Nephron (organoid): ENCODE results near the gene SERPINA3.

Experiments used
- H3K27ac Mint-ChIP-seq, 3 experiments: 2 replicates each; pipeline ENCODE4 v1.8.0; 2020; ENCODE audit warnings: mixed read lengths in 3 of 3, mild to moderate bottlenecking in 2 of 3, moderate library complexity in 1 of 3
- H3K27me3 Mint-ChIP-seq: 2 replicates; pipeline ENCODE4 v1.8.0; 2021; ENCODE audit warnings: low read depth, mild to moderate bottlenecking, moderate library complexity, mixed read lengths
- H3K36me3 Mint-ChIP-seq: 2 replicates; pipeline ENCODE4 v1.8.0; 2020; ENCODE audit warnings: low read depth, mixed read lengths
- H3K4me1 Mint-ChIP-seq: 2 replicates; pipeline ENCODE4 v1.8.0; 2020; ENCODE audit warnings: mixed read lengths
- H3K4me3 Mint-ChIP-seq, 3 experiments: 2 replicates each; pipeline ENCODE4 v1.8.0; 2020; ENCODE audit warnings: mild to moderate bottlenecking in 3 of 3, mixed read lengths in 3 of 3, moderate library complexity in 2 of 3
- H3K9me3 Mint-ChIP-seq: 2 replicates; pipeline ENCODE4 v1.8.0; 2020; ENCODE audit warnings: mixed read lengths
- CTCF ChIP-seq, 3 experiments: fragments of 200-600 bp; sonication (generic); IDR thresholded peaks; one replicate each; pipeline ENCODE4 v1.5.0; 2021; ENCODE audit warnings: antibody characterized with exemption in 3 of 3; ENCODE audit not compliant: unreplicated experiment in 3 of 3

The SERPINA3 gene

GRCh38 chr14:94663965-94664704, 51.9 kb downstream of the SERPINA3 start:
- H3K9me3 Mint-ChIP-seq = no peaks in the 10 kb centered on the region
- no peaks in the 10 kb centered on the region for H3K36me3 Mint-ChIP-seq
- no peak for TF ChIP-seq CTCF (IDR thresholded peaks at IDR 0.05; ENCODE audit: unreplicated experiment in 3 of 3)
- no peak overlapping the region for H3K4me3 Mint-ChIP-seq
- no peaks in the 10 kb centered on the region for H3K4me1 Mint-ChIP-seq
- H3K27me3 Mint-ChIP-seq = peaks cover 22% of the 10 kb centered on the region
- H3K27ac Mint-ChIP-seq = no peak overlapping the region

GRCh38 chr14:94665121-94665520, 52.9 kb downstream of the SERPINA3 start:
- Mint-ChIP-seq H3K36me3 (no peaks in the 10 kb centered on the region), H3K27me3 (peaks cover 17% of the 10 kb centered on the region), H3K9me3 (no peaks in the 10 kb centered on the region), H3K4me3 (no peak overlapping the region), H3K27ac (no peak overlapping the region), H3K4me1 (no peaks in the 10 kb centered on the region)
- TF ChIP-seq CTCF (IDR thresholded peaks at IDR 0.05; ENCODE audit: unreplicated experiment in 3 of 3) = no peak

GRCh38 chr14:94665544-94665943, 53.4 kb downstream of the SERPINA3 start:
- Mint-ChIP-seq H3K27ac (no peak overlapping the region), H3K27me3 (peaks cover 13% of the 10 kb centered on the region), H3K36me3 (no peaks in the 10 kb centered on the region), H3K4me3 (no peak overlapping the region), H3K4me1 (no peaks in the 10 kb centered on the region), H3K9me3 (no peaks in the 10 kb centered on the region)
- TF ChIP-seq CTCF (IDR thresholded peaks at IDR 0.05; ENCODE audit: unreplicated experiment in 3 of 3) = no peak

- Mint-ChIP-seq H3K36me3 (no peaks in the 10 kb centered on the region), H3K4me1 (no peaks in the 10 kb centered on the region), H3K4me3 (no peak overlapping the region), H3K27ac (no peak overlapping the region), H3K27me3 (peaks cover 5% of the 10 kb centered on the region), H3K9me3 (no peaks in the 10 kb centered on the region)
- no peak for TF ChIP-seq CTCF (IDR thresholded peaks at IDR 0.05; ENCODE audit: unreplicated experiment in 3 of 3)
Measured at GRCh38 chr14:94670692-94671285, 58.6 kb downstream of the SERPINA3 start.

GRCh38 chr14:94671870-94672444, 59.8 kb downstream of the SERPINA3 start:
- no peak for TF ChIP-seq CTCF (IDR thresholded peaks at IDR 0.05; ENCODE audit: unreplicated experiment in 3 of 3)
- Mint-ChIP-seq H3K27ac (no peak overlapping the region), H3K9me3 (no peaks in the 10 kb centered on the region), H3K4me1 (no peaks in the 10 kb centered on the region), H3K27me3 (peaks cover 5% of the 10 kb centered on the region), H3K36me3 (no peaks in the 10 kb centered on the region), H3K4me3 (no peak overlapping the region)
